Hepatocyte (in vitro differentiated cells): Measurements from ENCODE around the gene NUCB2.

Source experiments
- EZH2 ChIP-seq: fragments of 200-600 bp; sonication (generic); IDR thresholded peaks from 2 replicates; pipeline ENCODE4 v1.6.1; 2016; ENCODE audit warnings: antibody characterized with exemption, mild to moderate bottlenecking, borderline replicate concordance
- EZH2phosphoT487 ChIP-seq: fragments of 200-600 bp; sonication (generic); IDR thresholded peaks from one replicate; pipeline ENCODE4 v1.6.1; 2018; ENCODE audit warnings: antibody characterized with exemption, mild to moderate bottlenecking, low read depth, moderate library complexity; ENCODE audit not compliant: unreplicated experiment, severe bottlenecking
- TF ChIP-seq, protein P1 (sequence below): fragments of 200-600 bp; sonication (generic); IDR thresholded peaks from 2 replicates; pipeline ENCODE4 v1.5.1; 2016; ENCODE audit warnings: antibody characterized with exemption, mild to moderate bottlenecking; ENCODE audit not compliant: poor library complexity

DNA sequence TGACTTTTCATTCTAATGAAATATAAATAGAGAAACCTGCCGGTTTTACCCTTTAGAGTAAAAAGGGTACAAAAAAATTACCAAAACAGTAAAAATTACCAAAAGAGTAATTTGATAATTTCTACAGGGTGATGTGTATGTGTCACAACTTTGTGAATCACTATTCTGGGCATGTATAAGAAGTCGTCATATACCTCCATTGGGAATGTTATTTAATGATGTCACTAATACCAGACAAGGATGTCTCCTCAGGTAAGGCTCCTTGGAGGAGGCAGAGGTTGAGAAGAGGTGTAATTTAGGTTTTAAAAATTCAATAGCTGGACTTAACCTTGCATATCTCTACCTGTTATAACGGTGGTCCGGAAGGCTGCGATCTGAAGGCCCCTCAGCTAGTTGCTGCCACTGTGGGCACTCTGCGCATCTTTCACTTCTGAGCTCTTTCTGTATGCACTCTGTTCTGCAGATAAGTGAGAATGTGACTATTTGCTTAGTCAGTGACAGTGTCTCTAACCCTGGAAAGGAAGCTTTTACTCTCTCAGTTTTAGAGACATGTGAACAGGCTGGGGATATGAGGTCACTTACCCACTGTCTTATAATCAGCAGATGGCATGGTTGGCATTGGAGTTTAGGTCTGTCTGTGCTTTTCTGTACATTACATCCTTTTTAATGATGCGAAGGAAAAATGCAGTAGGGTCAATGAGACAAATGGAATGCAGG, 74.1 kb downstream of the NUCB2 start:
- TF ChIP-seq, protein P1, sequence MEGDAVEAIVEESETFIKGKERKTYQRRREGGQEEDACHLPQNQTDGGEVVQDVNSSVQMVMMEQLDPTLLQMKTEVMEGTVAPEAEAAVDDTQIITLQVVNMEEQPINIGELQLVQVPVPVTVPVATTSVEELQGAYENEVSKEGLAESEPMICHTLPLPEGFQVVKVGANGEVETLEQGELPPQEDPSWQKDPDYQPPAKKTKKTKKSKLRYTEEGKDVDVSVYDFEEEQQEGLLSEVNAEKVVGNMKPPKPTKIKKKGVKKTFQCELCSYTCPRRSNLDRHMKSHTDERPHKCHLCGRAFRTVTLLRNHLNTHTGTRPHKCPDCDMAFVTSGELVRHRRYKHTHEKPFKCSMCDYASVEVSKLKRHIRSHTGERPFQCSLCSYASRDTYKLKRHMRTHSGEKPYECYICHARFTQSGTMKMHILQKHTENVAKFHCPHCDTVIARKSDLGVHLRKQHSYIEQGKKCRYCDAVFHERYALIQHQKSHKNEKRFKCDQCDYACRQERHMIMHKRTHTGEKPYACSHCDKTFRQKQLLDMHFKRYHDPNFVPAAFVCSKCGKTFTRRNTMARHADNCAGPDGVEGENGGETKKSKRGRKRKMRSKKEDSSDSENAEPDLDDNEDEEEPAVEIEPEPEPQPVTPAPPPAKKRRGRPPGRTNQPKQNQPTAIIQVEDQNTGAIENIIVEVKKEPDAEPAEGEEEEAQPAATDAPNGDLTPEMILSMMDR, result no peak
- TF ChIP-seq EZH2phosphoT487 (no peak), EZH2 (no peak)
